BJ (cell line): ENCODE data around the gene OCSTAMP. TPM values are rescaled to one million over a fixed set of nuclear protein-coding genes. Genes with fewer than 3 reads are reported as not detected.

ENCODE experiments used
- CTCF ChIA-PET: fragments of 350-600 bp; formaldehyde crosslinking; extraction: SDS; loops from one replicate; lab custom pipeline; 2021; ENCODE audit warnings: antibody characterized with exemption, inconsistent platforms; lab: Yijun Ruan, JAX
- POLR2A ChIA-PET: fragments of 300-600 bp; sonication (Branson Sonifier 250); formaldehyde crosslinking; extraction: SDS; loops from one replicate; lab custom pipeline; 2021; ENCODE audit warnings: antibody characterized with exemption; lab: Charles Lee
- DNase-seq: peaks from one replicate; pipeline ENCODE4 v3.0.0-alpha.2; 2011; ENCODE audit warnings: low read depth
- H3K27me3 ChIP-seq: 2 replicates; pipeline ENCODE4 v1.6.0; 2011; ENCODE audit warnings: low read length; ENCODE audit not compliant: control insufficient read depth, insufficient read depth
- H3K36me3 ChIP-seq: 2 replicates; pipeline ENCODE4 v1.5.1; 2011; ENCODE audit warnings: low read length; ENCODE audit not compliant: control insufficient read depth, insufficient read depth
- H3K4me3 ChIP-seq: 2 replicates; pipeline ENCODE4 v1.5.1; 2011; ENCODE audit warnings: low read depth, mild to moderate bottlenecking, control low read depth, low read length
- polyA plus RNA-seq: library from polyadenylated mRNA; depleted of rRNA; stranded (reverse); fragments of >200 nt; gene quantifications from 2 replicates; pipeline ENCODE4 v1.2.3, GENCODE V29; 2011
- TF ChIP-seq, protein P1 (sequence below): IDR thresholded peaks from 2 replicates; pipeline ENCODE4 v1.5.1; 2011; ENCODE audit warnings: low read depth, mild to moderate bottlenecking, control low read depth, inconsistent platforms, low read length, moderate library complexity; ENCODE audit not compliant: insufficient read depth

Gene OCSTAMP
- polyA plus RNA-seq, 1 experiment, result not detected

DNA sequence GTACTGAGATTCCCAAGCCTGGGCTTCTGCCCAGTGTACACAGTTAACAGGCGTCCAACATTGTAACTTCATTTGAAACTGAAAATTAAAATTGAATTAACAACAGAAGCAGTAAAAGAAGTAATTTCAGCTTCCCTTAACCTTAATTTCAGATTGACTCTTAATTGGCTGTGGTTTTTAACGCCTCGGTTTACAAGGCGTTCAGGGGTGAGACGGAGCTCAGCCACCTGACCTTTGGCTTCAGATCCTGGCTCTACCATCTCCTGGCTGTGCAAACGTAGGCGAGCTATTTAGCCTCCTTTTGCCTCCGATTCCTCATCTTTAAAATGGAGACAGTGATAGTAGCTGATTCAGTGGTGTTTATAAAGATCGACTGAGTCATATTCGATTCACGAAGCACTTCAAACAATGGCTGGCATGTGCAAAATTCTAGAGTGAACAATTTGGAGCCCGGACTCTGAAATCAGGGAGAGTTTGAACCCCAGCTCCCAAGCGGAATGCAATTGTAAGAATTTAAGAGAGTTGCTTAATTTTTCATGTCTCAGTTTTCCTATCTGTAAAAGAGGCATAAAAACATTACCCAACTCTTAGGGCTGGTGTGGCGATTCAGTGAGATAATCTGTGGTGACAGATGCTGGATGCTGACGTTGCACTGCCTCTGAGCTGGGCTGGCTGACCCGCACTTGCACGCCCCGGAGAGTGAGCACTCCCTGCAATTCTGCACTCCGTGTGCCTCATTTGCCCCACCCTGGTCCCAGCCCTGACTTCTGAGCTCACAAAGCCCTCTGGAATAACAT, 23.5 kb upstream of the OCSTAMP start:
- TF ChIP-seq, protein P1, sequence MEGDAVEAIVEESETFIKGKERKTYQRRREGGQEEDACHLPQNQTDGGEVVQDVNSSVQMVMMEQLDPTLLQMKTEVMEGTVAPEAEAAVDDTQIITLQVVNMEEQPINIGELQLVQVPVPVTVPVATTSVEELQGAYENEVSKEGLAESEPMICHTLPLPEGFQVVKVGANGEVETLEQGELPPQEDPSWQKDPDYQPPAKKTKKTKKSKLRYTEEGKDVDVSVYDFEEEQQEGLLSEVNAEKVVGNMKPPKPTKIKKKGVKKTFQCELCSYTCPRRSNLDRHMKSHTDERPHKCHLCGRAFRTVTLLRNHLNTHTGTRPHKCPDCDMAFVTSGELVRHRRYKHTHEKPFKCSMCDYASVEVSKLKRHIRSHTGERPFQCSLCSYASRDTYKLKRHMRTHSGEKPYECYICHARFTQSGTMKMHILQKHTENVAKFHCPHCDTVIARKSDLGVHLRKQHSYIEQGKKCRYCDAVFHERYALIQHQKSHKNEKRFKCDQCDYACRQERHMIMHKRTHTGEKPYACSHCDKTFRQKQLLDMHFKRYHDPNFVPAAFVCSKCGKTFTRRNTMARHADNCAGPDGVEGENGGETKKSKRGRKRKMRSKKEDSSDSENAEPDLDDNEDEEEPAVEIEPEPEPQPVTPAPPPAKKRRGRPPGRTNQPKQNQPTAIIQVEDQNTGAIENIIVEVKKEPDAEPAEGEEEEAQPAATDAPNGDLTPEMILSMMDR, result no peak
- Histone ChIP-seq H3K36me3 (no peaks in the 10 kb centered on the region), H3K27me3 (no peaks in the 10 kb centered on the region), H3K4me3 (no peak overlapping the region)
- CTCF ChIA-PET, result interaction anchor here (1.4 to 5.0 kb wide), 3 partner anchors 10 to 14 kb away, joined by 3 to 26 read pairs (median 3); no protein-coding TSS in a partner anchor
- POLR2A ChIA-PET, result no interaction called here
- no peak for DNase-seq

DNA sequence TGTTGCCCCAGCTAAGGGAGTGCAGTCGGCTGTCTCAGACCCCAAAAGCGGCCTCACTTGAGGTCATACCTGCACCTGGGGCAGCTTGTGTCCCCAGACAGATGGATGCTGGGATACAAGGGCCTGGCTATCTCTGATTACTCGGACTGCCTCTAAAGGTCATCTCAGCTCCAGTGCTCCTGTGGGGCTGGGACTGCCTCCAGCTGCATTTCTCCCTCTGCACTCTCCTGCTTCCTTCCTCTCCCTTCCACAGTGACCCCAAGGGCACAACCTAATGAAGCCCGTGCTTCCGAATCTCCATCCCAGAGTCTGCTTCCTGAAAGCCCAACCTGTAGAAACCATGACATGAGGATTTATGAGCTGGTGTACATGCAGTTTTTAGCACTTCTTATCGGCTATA, 22.8 kb upstream of the OCSTAMP start:
- POLR2A ChIA-PET, result no interaction called here

DNA sequence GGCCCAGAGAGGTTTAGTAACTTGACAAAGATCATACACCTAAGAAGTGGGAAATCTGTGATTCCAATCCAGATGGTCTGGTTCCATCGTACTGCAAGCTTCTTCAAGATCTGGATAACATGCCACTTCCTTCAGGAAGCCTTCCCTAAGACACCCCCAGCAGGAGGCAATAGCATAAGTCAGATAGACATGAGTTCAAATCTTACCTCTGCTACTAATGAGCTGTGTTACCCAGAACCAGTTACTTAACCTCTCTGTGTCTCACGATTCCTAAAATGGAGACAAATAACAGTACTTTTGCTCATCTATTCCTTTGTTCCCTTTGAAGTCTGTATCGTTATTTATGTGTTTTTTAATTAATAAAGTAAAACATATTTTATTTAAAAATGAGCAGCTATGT, 22.3 kb upstream of the OCSTAMP start:
- Histone ChIP-seq H3K4me3 (no peak overlapping the region), H3K36me3 (no peaks in the 10 kb centered on the region), H3K27me3 (no peaks in the 10 kb centered on the region)
- no peak for DNase-seq
- POLR2A ChIA-PET, result no interaction called here
- TF ChIP-seq, protein P1, result no peak
- CTCF ChIA-PET, result interaction anchor here (1.4 to 5.0 kb wide), 2 partner anchors 11 to 15 kb away, joined by 3 to 26 read pairs; no protein-coding TSS in a partner anchor

More for the DNA sequence above, 22.8 kb upstream of the OCSTAMP start:
- Histone ChIP-seq H3K4me3 (no peak overlapping the region), H3K27me3 (no peaks in the 10 kb centered on the region), H3K36me3 (no peaks in the 10 kb centered on the region)
- CTCF ChIA-PET, result interaction anchor here (1.4 to 5.0 kb wide), 2 partner anchors 12 to 15 kb away, joined by 3 to 26 read pairs; no protein-coding TSS in a partner anchor
- no peak for DNase-seq
- TF ChIP-seq, protein P1, result no peak

DNA sequence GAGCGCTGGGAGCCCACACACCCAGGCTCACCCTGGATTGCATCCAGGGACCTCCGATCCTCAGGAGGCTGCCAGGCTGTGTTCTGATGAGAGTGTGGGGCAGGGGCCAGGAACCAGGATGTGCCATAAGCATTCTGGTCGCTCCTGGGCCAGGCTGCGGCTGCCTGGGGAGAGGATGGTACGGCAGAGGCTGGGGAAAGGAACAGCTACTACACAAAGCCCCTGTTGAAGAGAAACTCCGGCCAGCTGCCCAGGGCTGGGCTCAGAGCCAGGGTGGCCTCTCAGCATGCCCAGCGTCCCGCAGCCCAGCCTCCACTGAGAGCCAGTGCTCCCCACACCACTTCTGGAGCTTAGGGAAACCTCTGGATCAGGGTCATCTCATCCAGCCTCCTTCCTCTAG, 21.7 kb upstream of the OCSTAMP start:
- H3K36me3 ChIP-seq, result no peaks in the 10 kb centered on the region
- TF ChIP-seq, protein P1, result no peak
- no peak overlapping the region for H3K4me3 ChIP-seq
- no peaks in the 10 kb centered on the region for H3K27me3 ChIP-seq
- DNase-seq, result no peak
- ChIA-PET POLR2A (no interaction called here), CTCF (interaction anchor here (5.0 kb wide), 1 partner anchor 10 kb away, joined by 26 read pairs; no protein-coding TSS in a partner anchor)

DNA sequence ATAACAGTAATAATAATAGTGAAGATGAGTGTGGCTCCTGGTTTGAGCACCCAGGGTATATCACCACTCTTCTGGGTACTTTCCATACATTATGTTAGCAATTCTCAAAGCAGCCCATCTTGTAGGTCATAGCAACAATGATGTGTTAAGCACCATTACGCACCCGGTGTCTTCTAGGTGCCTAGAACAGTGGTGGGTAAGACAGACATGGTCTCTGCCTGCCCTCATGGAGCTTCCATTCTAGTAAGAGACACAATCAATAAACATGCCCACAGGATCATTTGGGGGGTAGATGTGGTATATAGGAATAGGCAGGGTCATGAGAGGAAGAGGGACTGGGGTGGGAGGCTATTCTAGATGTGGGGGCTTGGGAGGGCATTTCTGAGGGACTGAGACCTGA, 21.0 kb upstream of the OCSTAMP start:
- DNase-seq, result no peak
- POLR2A ChIA-PET, result no interaction called here
- no peaks in the 10 kb centered on the region for H3K36me3 ChIP-seq
- TF ChIP-seq, protein P1, result no peak
- CTCF ChIA-PET, result interaction anchor here (5.0 kb wide), 1 partner anchor 10 kb away, joined by 26 read pairs; no protein-coding TSS in a partner anchor
- H3K27me3 ChIP-seq, result no peaks in the 10 kb centered on the region
- no peak overlapping the region for H3K4me3 ChIP-seq
